Activated naive CD4-positive, alpha-beta T cell treated with anti-CD3 and anti-CD28 coated beads, Interleukin-2, amount 50 U/mL, for 72 hours (primary cell): ENCODE data around the gene DAB2. TPM values are rescaled to one million over a fixed set of nuclear protein-coding genes. Genes with fewer than 3 reads are reported as not detected.

Experiments used
- ATAC-seq, 2 donors: fragments of 150-1000 bp; cut with Tn5 transposase; 2 replicates each; pipeline ENCODE4 v1.10.0; 2021; ENCODE audit warnings: mild to moderate bottlenecking in 2 of 2, moderate library complexity in 2 of 2
- DNase-seq, 2 donors: peaks; one replicate each; pipeline ENCODE4 v3.0.0; 2021 to 2022; ENCODE audit warnings: low spot score in 2 of 2
- H3K27ac Mint-ChIP-seq, 2 donors: one replicate each; pipeline ENCODE4 v1.8.0; 2022; ENCODE audit warnings: mild to moderate bottlenecking in 2 of 2, mixed read lengths in 2 of 2
- H3K36me3 Mint-ChIP-seq, 2 donors: one replicate each; pipeline ENCODE4 v1.8.0; 2022; ENCODE audit warnings: mixed read lengths in 2 of 2
- H3K9me3 Mint-ChIP-seq, 2 donors: one replicate each; pipeline ENCODE4 v1.8.0; 2022; ENCODE audit warnings: mixed read lengths in 2 of 2
- total RNA-seq, 2 donors: library from RNA; stranded (reverse); gene quantifications; one replicate each; pipeline ENCODE4 v1.2.3, GENCODE V29; 2022

Gene DAB2
- total RNA-seq, 2 donors from 2014 or later = 0.50 TPM; not detected in 1

GRCh38 chr5:39432696-39433530, 8.1 kb upstream of the DAB2 start:
- Mint-ChIP-seq H3K9me3 (no peaks in the 10 kb centered on the region), H3K36me3 (no peaks in the 10 kb centered on the region), H3K27ac (no peak overlapping the region)
- ATAC-seq (peak in 1 of 2 donors; percentile 24), DNase-seq (no peak)

- Mint-ChIP-seq H3K27ac (no peak overlapping the region), H3K9me3 (no peaks in the 10 kb centered on the region), H3K36me3 (no peaks in the 10 kb centered on the region)
- ATAC-seq = no peak
- DNase-seq = no peak
These were observed 5.7 kb upstream of the DAB2 start for GRCh38 chr5:39430461-39430860.

DNA sequence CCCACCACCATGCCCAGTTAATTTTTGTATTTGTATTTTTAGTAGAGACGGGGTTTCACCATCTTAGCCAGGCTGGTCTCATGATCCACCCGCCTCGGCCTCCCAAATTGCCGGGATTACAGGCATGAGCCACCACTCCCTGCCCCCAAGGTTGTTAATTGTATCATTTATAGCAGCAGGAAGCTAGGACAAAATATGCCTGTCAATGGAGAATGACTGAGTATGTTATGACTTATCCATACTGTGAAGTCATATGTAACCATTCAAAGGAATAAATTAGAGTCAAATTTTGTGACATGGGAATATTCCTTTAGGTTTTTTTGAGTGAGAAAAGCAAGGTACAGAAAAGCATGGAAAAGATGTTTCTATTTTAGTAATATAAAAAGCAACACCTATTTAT, 3.9 kb upstream of the DAB2 start:
- H3K27ac Mint-ChIP-seq = no peak overlapping the region
- no peak for DNase-seq
- H3K36me3 Mint-ChIP-seq = no peaks in the 10 kb centered on the region
- no peak for ATAC-seq
- no peaks in the 10 kb centered on the region for H3K9me3 Mint-ChIP-seq

DNA sequence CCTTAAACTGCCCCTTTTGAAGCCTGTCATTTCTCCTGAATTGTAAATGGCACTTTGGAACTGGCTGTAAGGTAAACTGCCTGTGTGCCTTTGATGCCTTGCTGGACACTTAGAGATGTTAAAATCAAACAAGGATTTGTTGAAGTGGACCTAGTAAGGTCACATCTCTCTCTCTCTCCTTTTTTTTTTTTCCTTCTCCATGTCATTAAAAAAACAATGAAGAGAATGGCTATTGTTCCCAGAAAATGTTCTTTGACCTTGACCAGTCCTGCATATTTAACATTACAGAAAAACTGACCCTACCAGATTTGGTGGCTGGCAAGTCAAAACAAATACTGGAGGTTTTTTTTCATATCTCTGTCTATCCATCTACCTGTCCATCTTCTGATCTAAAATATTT, 2.9 kb upstream of the DAB2 start:
- Mint-ChIP-seq H3K27ac (no peak overlapping the region), H3K36me3 (no peaks in the 10 kb centered on the region), H3K9me3 (no peaks in the 10 kb centered on the region)
- DNase-seq (no peak), ATAC-seq (no peak)

DNA sequence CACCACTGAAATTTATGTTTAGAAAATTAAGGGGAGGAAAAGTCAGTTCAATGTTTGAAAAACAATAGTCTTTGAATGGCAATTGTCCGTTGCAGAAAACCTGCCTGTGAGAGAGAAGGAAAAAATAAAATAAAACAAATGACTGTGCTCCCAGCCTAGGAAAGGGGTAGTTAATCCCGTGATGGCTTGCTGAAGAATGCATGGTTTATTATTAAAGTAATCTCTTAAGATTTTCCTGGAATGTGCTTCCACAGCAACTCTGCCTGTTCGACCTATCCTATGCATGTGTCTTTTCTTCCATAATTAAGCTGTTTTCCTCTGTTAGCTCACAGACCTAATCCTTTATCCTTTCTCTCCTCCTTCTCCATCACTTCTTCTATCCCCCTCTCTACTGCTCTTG, 2.4 kb upstream of the DAB2 start:
- no peak overlapping the region for H3K27ac Mint-ChIP-seq
- ATAC-seq = no peak
- no peaks in the 10 kb centered on the region for H3K9me3 Mint-ChIP-seq
- DNase-seq = no peak
- H3K36me3 Mint-ChIP-seq = no peaks in the 10 kb centered on the region

GRCh38 chr5:39426746-39427105, 1.9 kb upstream of the DAB2 start:
- H3K36me3 Mint-ChIP-seq = no peaks in the 10 kb centered on the region
- DNase-seq (no peak), ATAC-seq (no peak)
- H3K9me3 Mint-ChIP-seq = no peaks in the 10 kb centered on the region
- H3K27ac Mint-ChIP-seq = no peak overlapping the region

DNA sequence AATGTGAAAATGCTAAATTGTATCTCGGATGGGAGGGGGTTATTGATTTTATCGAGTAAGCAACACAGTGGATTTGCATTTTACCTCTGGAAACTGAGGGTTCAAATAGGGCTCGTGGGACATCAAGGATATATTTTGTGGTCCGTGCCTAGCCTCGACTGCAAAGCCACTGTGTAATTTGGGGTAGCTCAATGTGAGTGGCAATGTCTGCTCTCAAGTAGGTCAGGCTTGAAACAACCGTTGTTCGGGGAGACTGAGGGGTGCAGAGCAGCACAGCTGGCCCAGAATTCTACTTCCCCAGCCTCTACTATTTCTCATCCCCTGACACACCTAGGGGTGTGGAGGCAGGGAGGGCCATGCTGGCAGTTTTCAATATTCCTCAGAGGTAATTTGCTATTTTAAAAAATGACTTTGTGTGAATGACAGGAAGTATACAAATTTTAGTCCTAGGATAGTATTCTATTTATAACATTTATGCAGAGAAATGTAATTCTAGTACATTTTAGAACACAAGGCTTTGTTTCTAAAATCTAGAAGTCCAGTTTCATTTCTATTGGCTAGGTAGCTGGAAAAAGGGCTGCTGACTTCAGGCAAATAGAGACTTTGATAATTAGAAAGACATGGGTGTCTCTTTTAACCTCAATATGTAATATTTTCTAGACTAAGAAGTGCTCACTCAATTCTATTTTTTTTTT, 1.4 kb upstream of the DAB2 start:
- no peak for DNase-seq

GRCh38 chr5:39423331-39423751, 1.4 kb downstream of the DAB2 start:
- no peak for DNase-seq
- H3K27ac Mint-ChIP-seq = no peak overlapping the region
- no peaks in the 10 kb centered on the region for H3K36me3 Mint-ChIP-seq
- no peak for ATAC-seq
- no peaks in the 10 kb centered on the region for H3K9me3 Mint-ChIP-seq

More for the DNA sequence above, 1.4 kb upstream of the DAB2 start:
- H3K27ac Mint-ChIP-seq = no peak overlapping the region
- no peaks in the 10 kb centered on the region for H3K9me3 Mint-ChIP-seq
- no peak for ATAC-seq
- no peaks in the 10 kb centered on the region for H3K36me3 Mint-ChIP-seq

GRCh38 chr5:39422728-39423285, 2.0 kb downstream of the DAB2 start:
- H3K9me3 Mint-ChIP-seq = no peaks in the 10 kb centered on the region
- DNase-seq (no peak), ATAC-seq (no peak)
- no peaks in the 10 kb centered on the region for H3K36me3 Mint-ChIP-seq
- no peak overlapping the region for H3K27ac Mint-ChIP-seq

DNA sequence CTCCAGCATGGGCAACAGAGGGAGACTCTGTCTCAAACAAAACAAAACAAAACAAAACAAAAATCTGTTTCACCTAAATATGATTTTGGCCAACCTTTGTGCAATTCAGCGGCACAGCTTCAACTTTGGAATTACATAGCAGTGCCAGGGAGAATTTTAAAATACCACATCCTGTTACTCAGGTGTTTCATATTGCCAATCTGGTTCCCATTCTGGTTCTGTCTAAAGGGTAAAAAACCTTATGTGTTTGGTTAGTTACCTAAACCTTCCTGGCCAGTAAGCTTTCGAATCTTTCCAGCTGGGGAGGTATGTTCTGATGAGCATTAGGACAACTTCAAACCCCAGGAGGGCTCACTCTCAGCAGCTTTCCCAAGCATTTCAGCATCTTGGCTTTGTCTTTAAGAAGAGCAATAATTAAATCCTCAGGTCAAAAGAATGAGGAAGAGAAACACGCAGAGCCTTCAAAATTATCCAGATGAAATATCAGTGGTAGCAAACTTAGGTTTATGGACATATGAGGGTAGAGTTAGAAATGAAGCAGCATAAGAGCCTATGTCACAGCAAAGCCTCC, 2.7 kb downstream of the DAB2 start:
- H3K9me3 Mint-ChIP-seq = no peaks in the 10 kb centered on the region
- no peak overlapping the region for H3K27ac Mint-ChIP-seq
- no peak for DNase-seq
- ATAC-seq = no peak
- H3K36me3 Mint-ChIP-seq = no peaks in the 10 kb centered on the region

DNA sequence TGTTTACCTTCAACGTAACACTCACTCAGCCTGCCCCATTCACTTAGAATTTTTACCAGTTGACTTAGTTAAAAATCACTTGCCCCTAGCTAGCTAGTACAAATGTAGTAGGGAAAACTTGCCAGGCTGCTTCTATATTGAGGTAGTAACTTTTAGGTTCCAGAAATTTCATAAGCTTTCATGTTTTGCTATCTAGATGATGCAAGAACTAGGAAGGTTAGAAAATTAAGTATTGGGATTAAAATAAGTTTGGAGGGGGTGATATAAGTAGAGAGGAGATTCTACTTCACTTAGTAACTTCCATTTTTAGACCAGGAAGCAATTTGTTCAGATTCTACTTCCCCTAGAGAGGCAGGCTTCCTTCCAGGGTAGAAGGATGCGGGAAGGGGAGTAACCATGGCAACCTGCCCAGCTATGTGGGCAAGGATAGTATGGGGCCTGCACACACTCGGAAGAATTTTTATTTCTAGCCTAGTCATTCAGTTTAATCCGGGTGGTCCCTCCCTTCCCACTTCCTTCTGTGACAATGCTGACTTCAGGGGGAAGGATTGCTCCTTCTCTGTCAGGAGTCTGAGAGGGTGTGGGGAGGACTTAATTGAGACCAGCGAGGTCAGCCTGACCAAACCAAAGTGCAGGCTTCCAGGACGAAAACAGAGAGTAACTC, 4.2 kb downstream of the DAB2 start:
- no peak for DNase-seq
- H3K36me3 Mint-ChIP-seq = no peaks in the 10 kb centered on the region
- no peak overlapping the region for H3K27ac Mint-ChIP-seq
- no peaks in the 10 kb centered on the region for H3K9me3 Mint-ChIP-seq
- no peak for ATAC-seq

GRCh38 chr5:39419796-39420195, 5.0 kb downstream of the DAB2 start:
- Mint-ChIP-seq H3K27ac (no peak overlapping the region), H3K36me3 (no peaks in the 10 kb centered on the region), H3K9me3 (no peaks in the 10 kb centered on the region)
- DNase-seq (no peak), ATAC-seq (no peak)

- H3K27ac Mint-ChIP-seq = no peak overlapping the region
- ATAC-seq (no peak), DNase-seq (no peak)
- no peaks in the 10 kb centered on the region for H3K9me3 Mint-ChIP-seq
- no peaks in the 10 kb centered on the region for H3K36me3 Mint-ChIP-seq
These were observed 6.8 kb downstream of the DAB2 start for GRCh38 chr5:39417979-39418378.

DNA sequence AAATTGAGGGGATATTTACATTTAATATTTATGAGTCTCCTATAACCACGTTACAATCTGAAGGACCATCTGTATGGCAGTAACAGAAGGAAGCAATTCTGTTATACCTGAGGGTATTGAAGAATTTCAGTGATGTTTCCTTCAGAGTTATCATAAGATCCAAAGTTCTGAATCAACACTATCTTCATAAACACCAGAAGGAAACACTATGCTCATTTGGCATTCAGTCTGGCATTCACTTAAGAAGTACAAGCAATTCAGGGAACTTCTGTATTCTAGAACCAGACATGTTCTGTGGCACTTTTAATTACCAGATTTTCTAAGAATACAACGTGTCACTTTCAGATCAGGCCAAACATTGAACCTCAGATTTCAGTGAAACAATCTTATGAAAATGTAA, 9.6 kb downstream of the DAB2 start:
- no peak overlapping the region for H3K27ac Mint-ChIP-seq

DNA sequence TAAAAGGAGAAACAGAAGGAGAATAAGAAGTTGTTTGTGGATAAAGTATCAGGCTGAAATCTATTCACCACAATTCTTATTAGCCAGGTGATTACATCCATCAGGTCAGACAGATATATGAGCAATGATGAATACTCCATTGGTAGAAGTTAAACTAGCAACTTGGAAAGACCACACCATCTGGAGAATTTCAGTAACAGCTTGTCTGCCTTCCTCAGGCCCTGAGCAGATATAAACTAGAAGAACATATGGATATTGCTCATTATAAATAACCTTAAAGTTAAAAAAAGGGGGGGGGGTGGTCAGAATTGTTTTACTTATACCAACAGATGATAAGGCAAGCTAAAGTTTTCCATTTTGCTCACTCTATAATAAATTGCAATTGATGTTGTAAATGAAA, 10.4 kb downstream of the DAB2 start:
- ATAC-seq = no peak
- H3K36me3 Mint-ChIP-seq = no peaks in the 10 kb centered on the region

More for the DNA sequence above, 9.6 kb downstream of the DAB2 start:
- H3K9me3 Mint-ChIP-seq = no peaks in the 10 kb centered on the region
- no peak for ATAC-seq
- H3K36me3 Mint-ChIP-seq = no peaks in the 10 kb centered on the region
- no peak for DNase-seq

DNA sequence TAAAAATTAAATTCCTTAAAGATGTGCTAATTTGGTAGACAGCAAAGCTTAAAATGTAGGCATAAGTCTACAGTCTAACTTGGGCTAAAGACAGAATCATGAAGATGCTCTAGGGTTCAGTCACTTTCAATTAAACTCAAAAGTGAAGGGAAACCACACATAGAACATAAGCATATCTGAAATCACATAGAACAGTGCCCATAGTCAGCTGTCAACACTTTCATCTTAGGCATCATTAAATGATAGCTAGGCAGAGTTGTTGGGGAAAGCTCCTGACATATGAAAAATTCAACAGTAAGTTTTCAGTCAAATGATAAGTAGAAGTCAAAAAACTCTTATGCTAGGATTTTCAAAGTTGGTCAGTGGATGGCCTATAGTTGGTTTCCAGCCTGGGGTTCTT, 11.0 kb downstream of the DAB2 start:
- Mint-ChIP-seq H3K27ac (no peak overlapping the region), H3K9me3 (no peaks in the 10 kb centered on the region), H3K36me3 (no peaks in the 10 kb centered on the region)
- ATAC-seq (no peak), DNase-seq (no peak)

More for the DNA sequence above, 10.4 kb downstream of the DAB2 start:
- no peak for DNase-seq
- H3K9me3 Mint-ChIP-seq = no peaks in the 10 kb centered on the region
- no peak overlapping the region for H3K27ac Mint-ChIP-seq
